NCI-H510A treated with DMSO at 0.1 percent for 48 hours (cell line): ENCODE results near the gene SPTAN1.
A peak's percentile ranks its signal among the peaks of the same experiment; 100 is the strongest.
"Not testable (repeated sequence)": the region's sequence is repeated elsewhere in the genome, so short reads cannot be mapped to it uniquely, and the experiment has no call there.

Source experiments
- DNase-seq: peaks from one replicate; lab custom pipeline; 2025; lab: John Stamatoyannopoulos, UW

SPTAN1 gene

DNA sequence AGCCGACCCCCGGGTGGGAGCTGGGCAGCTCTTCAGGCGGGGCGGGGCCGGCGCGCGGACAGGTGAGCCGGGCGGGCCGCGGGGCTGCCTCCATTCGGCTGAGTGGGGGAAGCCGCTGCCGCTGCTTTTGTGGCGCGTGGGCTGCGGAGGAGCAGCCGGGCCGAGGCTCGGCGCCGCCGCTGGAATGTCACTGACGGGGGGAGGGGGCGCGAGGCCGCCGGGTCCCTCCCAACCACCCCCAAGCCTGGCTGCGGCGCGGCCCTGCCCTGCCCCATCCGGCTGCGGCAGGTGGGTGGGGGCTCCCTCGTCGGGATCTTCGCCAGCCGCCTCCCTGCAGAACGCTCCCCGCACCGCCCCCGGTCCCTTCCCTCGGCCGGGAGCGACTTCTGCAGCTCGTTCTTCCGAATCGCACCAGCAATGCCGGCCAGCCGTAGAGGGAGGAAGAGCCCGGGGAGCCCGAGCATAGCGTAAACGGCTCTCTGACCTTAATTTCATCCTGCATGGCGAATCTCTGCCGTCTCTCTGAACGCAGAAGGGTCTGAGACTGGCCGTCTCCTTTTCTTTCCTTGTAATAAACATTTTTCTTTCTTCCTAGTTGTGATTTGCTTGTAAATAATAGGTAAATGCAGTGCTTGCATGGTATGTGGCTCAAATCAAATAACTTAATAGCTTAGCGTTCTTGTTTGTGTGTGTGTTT is 505 bp downstream of the SPTAN1 start:
- peak; percentile 12 for DNase-seq

DNA sequence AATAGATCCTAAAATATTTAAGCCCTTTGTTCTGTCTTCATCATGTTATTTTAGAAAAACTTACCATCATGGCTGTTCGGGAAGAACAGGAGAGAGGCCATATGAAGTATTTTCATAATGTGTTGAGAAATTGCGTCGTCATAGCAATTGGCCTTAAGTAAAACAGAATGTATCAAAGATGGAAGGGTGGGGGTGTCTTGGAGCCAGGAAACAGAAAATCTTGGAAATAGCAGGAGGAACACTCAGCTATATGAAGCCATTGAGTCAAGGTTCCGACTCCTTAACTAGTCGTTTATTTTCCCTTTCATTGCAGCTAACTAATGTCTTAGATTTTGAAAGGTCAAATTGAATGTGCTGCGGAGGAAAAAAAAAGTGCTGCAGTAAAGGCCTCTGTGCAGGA is 1.3 kb downstream of the SPTAN1 start:
- no peak for DNase-seq

DNA sequence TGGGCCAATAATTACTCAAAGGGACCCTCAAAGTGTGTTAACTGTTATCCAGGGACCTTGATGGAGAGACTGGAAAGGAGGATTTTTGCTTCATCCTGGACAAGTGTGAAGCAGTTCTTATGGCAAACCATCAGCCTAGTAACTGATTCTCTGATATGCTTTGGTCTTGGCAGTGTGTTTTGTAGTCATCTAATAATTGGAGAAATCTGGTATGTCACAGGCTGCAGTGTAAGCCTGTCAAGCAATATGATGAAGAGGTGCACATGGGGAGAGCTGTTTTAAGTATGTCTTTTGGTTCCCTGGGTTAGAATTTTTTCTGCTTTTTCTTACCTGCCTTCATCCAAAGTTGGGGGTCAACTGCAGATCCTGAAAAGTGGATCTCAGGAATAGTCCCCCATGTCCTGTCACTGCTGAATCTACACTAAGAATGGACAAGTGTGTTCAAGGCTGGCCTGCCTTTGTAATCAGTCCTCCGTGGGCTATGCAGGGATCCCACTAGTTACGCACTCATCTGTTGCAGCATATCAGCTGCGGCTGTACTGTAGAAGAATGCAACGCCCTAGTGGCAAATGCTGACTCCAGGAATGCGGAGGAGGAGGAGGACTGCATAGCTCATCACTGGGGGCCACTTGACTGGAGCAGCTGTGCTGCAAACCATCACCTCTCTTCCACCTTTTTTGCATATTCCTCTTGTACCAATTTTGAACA is 1.9 kb downstream of the SPTAN1 start:
- no peak for DNase-seq

DNA sequence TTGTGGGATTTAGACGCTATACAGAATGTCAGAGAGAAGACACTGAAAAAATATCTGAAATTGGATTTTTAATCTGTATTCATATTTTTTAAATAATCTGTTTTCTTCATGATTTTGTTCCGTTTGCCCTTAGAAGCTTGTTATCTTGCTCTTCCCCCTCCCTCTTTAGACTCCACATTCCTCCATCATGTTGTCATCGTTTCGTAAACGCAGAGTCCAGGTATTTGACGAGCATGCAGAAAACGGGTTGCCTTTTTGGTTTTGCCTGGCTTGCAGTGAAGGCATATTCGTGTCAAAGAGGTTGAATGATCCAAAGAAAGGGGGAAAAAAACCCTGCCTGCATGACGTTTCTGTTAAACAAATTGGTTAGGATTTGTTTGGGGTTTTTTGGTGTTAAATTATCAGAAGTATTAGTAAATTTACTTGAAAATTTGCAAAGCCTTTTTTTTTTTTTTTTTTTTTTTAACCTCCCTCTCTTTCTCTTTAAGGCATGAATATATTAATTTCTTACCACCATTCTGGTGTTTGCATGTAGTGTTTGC is 2.9 kb downstream of the SPTAN1 start:
- DNase-seq = no peak

DNA sequence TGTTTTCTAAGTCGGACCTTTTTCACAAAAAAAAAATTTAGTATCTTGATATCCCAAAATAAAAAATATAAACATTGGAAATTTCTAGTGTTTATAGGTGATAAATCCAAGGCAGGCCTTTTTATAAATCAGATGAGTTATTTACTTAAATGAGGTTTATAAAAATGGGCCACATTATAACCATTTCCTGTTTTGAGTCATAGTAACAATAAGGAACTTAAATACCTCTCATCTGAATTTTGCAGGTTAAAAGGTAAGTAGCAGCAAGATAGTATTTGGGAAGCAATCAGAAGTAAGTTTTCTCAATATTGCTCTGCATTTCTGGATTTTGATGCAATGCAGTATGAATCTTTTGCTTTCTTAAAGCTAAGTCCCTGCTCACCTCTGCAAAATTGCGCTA is 3.9 kb downstream of the SPTAN1 start:
- DNase-seq = no peak

DNA sequence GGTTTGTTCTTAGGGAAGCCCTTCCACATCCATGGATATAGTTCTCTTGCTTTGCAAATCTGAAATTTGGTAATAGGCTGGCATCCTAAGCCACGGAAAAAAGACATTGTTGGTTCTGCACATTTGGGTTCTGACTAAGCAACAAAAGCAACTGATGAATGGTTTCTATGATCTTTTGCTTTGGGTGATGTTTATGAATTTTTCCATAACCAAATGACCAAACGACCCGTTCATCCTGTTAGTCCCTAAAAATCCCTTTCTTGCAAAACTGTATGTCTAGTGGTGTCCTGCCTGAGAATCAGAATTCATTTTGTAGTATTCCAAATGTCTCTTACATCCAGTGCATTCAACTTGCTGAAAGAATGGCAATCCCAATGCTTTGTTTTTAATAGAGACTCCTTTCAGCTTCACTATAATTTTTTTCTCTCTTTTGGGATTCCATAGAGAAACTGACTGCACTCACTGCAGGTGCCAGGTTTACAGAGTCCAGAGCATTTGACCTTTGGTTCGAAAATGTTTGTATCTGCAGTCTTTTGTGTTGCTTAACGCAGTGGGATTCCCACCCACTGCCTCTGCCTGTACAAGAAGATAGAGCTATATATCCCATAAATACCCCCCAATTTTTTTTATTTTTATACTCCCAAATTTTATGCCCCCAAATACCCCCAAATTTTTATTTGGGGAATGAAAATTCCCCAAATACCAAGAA is 4.7 kb downstream of the SPTAN1 start:
- no peak for DNase-seq

DNA sequence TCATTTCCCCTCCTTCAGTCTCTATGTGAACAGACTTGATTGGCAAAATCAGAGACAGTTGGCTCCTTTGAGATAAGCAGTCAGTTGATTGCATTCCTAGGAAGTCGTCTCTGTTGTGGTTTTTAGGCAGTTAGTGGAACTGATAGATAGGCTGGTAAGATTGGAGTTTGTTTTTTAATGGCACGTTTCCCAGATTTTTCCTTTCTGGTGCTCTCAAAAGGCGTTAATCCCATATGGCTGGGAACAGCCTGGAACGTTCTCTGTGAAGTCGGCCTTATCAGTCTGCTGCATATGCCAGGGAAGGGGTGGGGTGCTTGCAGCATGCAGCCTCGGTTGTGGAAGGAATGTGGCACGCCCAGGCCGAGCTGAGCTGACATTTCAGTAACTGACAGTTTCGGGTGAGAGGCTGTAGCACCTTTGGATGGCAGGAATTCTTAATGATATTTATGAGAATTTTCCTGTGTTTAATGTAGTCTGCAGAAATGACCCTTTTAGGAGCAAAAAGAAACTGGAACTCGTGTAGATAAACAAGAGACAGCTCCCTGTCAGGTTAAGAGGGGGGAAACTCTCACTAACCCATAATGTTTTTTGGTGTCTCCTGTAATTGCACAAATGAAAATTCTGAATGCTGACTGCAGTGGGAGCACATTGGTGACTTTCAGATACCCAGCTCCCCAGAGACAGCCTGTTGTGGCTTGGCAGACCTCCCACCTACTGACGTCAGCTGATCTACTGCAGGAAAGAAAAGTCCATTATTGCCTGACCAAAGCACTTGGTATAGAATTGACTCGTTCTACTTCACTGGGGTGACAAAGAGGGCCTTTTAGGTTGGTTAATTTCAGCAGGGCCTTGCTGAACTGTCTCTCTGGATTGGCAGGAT is 6.3 kb downstream of the SPTAN1 start:
- DNase-seq = no peak

DNA sequence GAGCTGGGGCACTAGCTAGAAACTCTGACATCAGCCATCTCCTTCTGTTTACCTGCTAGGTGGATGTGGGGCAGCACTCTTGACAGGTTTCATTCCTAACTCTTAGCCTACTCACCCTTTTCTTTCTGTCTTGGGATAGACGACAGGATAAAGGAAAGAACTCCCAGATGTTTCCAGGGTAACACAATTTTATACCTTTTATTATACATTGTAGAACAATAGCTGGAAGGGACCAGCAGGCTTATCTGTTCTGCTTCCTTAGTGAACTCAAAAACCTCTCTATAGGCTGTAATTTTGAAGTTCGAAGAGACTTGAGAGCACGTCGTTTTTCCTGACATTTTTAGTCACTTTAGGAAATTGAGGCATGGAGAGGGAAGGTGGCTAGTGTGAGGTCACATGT is 13.2 kb downstream of the SPTAN1 start:
- no peak for DNase-seq

DNA sequence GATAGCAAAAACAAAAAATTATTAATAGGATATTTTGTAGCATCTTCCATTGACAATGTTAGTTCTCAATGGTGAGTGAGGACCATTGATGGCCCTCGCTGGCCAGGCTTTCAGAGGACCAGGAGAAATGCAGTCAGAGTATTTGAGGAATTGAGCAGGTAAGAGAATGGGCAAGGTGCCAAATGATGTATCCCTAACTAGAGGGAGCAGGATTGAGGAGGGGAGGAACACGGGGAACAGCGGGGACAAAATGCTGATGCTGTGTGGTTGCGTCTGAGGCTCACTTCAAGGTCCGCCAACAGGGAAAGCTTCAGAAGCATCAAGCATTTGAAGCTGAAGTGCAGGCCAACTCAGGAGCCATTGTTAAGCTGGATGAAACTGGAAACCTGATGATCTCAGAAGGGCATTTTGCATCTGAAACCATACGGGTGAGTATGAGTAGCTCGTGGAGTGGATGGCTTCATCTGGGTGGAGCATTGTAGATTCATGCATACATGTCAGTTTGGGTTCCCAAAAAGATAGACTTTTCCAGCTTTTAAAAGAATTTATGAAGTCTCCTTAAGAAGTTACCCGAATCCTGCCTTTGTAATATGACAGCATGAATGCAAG is 16.2 kb downstream of the SPTAN1 start:
- peak; percentile 14 for DNase-seq

DNA sequence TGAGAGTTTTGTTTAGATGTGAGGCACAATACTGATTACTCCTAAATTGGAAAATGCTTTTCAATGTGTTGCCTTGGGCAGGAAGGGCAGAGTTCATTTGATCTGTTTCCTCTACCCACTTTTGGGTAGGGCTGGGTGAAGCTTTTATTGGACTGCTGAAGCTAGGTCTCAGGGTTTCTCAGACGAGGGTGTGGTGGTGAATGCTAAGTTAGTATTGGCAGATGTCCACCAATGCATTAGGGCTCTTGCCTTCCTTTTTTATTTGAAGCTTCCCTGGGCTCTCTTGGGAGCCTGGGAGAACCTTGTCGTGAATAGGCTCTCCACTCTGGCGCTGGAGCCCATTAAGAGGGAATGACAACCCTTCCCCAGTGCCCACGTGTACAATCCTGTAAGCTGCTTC is 23.1 kb downstream of the SPTAN1 start:
- DNase-seq = no peak

DNA sequence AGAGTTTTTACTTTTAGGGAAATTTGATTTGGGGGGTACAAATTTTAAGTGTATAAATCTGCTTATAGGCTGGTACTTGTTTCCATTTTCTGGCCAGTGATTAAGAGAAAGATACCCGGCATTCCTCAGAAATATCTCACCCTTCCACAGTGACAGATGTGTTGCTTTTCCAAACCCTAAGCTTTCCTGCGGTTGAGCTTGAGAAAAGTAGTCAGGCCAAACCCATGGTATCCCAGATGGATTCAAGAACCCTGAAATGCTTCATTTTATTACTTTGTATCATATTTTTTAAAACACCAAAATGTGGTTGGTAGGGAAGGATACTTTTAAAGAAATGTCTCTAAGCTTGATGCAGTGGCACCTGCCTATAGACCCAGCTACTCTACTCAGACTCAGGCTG is 23.5 kb downstream of the SPTAN1 start:
- DNase-seq = no peak

DNA sequence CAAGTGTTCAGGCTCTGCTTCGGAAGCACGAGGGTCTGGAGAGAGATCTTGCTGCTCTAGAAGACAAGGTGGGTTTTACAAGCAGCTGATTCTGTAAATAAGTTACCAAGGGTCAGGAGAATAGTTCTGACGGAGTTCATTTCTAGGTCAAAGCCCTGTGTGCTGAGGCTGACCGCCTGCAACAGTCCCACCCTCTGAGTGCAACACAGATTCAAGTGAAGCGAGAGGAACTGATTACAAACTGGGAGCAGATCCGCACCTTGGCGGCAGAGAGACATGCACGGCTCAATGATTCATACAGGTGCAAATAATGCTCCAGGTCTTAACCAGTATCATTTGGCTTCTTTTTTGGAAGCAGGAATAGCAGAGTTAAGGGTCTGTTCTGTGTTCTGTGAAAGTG is 24.8 kb downstream of the SPTAN1 start:
- no peak for DNase-seq

DNA sequence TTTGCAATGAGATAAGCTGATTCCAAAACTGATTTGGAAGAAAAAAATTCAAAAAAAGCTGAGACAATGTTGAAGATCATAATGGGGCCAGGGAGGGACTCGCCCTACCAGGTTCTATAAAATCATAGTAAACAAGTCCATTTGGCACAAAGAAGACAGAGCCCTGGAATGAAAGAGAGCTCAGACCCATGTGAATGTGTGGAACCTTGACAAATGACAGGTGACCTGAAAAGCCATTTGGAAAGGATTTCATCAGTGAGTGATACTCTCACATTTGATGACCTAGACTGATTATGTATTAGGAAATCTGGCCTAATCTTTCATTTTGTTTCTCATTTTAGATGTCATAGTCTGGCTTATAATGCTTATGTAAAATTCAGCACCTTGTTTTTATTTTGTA is 26.8 kb downstream of the SPTAN1 start:
- DNase-seq = no peak

DNA sequence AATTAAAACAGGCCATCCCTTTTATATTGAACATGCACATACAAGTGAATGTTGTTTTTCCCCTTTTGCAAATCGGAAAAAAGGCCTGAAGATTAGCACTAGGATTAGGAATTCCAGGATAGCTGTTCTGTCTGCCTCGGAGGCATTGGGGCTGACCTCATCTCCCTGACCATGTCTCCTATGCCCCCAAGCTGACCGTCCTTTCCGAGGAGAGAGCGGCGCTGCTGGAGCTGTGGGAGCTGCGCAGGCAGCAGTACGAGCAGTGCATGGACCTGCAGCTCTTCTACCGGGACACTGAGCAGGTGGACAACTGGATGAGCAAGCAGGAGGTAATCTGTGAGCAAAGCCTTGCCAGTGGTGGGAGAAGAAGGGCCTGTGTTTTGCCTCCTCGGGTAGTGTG is 28.3 kb downstream of the SPTAN1 start:
- no peak for DNase-seq

DNA sequence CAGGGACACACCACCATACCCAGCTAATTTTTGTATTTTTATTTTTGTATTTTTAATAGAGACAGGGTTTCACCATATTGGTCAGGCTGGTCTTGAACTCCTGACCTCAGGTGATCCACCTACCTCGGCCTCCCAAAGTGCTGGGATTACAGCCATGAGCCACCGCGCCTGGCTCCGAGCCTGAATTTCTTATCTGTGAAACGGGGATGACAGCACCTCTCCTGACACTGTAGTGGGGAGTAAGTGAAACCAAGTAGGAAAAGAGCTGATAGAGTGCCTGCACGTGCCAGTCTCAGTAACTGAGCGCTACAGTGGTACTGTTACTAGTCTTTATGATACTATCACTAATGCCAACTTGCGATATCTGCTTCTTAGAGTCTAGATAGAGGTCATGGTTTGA is 32.8 kb downstream of the SPTAN1 start:
- DNase-seq = not testable (repeated sequence)

DNA sequence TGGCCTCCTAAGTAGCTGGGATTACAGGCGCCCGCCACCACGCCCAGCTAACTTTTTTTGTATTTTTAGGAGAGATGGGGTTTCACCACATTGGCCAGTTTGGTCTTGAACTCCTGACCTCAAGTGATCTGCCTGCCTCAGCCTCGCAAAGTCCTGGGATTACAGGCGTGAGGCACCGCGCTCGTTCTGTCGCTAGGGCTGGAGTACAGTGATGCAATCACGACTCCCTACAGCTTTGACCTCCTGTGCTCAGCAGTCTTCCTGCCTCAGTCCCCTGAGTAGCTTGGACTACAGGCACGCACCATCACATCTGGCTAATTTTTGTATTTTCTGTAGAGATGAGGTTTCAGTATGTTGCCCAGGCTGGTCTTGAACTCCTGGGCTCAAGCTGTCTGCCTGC is 34.5 kb downstream of the SPTAN1 start:
- DNase-seq = not testable (repeated sequence)

DNA sequence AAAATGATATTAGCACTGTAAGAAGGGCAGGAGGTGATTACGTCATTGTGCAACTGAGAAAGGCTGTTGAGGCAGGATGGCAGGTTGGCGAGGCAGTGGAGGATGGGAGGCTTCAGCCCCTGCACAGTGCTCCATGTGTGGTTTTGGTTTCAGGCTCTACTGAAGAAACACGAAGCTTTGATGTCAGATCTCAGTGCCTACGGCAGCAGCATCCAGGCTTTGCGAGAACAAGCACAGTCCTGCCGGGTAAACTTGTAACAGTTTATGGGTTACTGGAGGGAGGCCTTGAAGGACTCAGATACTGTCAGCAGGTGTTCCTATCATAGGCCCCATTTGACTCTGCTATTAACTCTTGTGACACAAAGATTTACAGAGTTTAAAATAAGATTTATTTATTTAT is 35.1 kb downstream of the SPTAN1 start:
- no peak for DNase-seq

DNA sequence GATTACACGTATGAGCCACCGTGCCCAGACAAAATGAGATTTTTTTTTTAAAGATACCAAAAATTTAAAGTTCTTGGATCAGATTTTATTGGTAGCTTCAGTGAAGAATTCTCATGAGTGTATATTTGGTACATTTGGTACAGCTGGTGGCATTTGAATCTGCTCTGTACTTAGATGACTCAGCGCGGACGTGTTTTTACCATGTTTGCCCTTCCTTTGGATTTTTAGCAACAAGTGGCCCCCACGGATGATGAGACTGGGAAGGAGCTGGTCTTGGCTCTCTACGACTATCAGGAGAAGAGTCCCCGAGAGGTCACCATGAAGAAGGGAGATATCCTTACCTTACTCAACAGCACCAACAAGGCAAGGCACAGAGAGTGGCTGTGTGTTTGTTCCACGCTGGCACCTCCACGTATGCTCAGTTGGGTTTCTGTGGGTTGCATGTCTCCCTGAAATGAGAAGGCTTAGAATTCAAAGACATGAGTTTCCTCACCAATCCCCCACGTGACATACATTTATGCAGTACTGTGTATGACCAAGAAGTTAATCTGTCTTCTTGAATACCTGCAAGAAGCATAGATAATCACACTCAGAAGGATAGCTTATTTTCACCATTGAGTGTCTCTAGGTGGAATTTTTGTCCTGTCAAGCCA is 36.3 kb downstream of the SPTAN1 start:
- DNase-seq = no peak

DNA sequence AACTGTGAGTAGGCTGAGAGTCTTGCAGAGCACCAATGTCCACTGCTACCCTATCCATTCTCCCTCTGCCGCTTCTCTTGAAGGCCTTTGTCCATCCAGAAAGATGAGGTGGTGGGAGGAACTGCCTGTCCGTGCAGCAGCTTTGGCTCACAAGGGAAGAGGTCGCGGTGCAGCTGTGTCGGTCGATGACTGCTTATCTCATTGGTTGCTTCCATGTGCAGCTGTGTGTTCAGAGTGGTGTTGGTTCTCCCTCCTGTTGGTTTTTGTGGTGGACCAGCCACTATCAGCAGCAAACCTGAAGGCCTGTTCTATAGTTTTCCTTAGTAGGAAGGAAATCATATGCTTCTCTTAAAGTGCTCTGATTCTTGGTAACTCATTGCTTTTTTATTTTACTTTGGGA is 40.7 kb downstream of the SPTAN1 start:
- no peak for DNase-seq

DNA sequence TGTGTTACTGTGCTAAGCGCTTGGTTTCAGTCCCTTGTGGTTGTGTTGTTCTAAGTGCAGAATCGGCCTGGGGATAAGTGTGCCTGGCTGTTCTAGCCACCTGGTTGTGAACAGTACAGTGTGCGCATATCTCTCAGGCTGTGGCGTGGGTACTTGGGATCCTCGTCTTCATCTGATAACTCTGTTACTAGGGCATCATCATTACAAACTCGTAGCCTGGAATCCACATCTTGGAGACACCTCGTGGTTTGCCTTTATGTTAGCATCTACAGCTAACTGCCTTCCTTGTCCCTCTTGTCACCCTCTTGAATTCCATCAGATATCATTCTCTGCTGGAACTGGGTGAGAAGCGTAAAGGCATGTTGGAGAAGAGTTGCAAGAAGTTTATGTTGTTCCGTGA is 41.5 kb downstream of the SPTAN1 start:
- DNase-seq = no peak

DNA sequence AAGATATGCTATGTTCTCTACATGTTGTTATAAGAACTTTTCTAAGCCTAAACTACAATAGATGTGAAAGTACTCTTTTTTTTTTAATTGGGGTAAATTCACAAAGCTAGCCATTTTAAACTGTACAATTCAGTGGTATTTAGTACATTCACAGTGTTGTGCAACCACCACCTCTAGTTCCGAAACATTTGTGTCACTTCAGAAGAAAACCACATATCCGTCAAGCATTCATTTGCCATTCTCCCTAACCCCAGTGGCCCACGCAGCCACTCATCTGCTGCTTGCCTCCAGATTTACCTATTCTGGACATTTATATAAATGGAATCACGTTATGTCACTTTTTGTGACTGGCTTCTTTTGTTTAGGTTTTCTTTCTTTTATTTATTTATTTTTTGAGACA is 43.1 kb downstream of the SPTAN1 start:
- no peak for DNase-seq
